GM18519 (cell line): ENCODE measurements around the gene FASLG.

Source experiments
- ATAC-seq: cut with Tn5 transposase; IDR thresholded peaks from one replicate; pipeline ENCODE4 v1.9.1; 2021; ENCODE audit warnings: mild to moderate bottlenecking, moderate library complexity; ENCODE audit not compliant: unreplicated experiment, low FRiP score

The FASLG gene

DNA sequence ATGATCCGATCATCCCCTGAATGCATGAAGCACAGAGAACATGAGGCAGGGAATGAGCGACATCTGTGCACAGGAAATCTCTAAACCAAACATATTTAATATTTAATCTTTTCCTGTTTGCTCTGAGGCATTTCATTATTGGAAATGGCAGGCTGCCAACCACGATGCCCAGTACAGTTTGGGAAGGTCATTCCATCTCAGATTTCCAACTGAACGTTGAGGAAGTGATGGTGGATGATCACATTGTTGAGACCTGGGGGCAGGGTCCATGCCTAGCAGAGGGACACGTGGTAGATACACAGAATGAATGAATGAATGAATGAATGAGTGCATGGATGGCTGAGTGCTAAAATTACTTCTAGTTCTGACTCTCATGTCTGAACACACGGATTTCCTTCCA is 15.9 kb upstream of the FASLG start:
- ATAC-seq, result no peak

GRCh38 chr1:172646653-172647052 is 12.2 kb upstream of the FASLG start:
- ATAC-seq, result no peak

GRCh38 chr1:172647110-172647564 is 11.8 kb upstream of the FASLG start:
- no peak for ATAC-seq

GRCh38 chr1:172647987-172648386 is 10.9 kb upstream of the FASLG start:
- no peak for ATAC-seq

DNA sequence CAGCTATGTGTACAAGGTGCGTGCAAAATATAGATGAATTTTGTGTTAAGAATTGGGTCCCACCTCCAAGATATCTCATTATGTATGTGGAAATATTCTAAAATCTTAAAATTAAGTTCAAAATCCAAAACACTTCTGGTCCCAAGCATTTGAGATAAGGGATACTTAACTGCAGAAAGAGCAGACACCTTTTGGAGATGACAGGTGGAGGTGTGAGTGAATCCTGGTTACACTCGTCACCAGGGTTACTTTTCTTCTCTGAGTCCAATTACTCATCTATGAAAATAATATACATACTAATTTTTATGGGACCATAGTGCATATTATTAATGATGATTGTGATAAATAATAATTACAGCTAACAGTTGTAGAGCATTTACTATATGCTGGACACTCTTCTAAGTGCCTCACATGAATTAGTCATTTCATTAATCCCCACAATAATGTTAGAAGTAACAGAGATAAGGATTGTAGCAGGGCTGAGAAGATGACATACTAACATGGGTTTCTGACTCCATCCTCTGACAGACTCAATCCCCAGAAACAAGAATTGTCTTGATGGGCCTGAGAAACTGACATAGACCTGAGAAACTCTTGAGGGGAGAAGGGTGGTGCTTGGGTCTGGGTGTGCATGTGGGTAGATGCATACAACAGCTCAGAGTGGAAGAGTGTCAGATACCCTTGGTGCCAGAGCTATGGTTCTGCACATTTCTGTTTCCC is 8.3 kb upstream of the FASLG start:
- no peak for ATAC-seq

GRCh38 chr1:172653015-172653709 is 5.7 kb upstream of the FASLG start:
- ATAC-seq, result no peak

GRCh38 chr1:172654535-172654934 is 4.4 kb upstream of the FASLG start:
- no peak for ATAC-seq

- no peak for ATAC-seq
These were observed 2.3 kb upstream of the FASLG start for GRCh38 chr1:172656576-172656975.

DNA sequence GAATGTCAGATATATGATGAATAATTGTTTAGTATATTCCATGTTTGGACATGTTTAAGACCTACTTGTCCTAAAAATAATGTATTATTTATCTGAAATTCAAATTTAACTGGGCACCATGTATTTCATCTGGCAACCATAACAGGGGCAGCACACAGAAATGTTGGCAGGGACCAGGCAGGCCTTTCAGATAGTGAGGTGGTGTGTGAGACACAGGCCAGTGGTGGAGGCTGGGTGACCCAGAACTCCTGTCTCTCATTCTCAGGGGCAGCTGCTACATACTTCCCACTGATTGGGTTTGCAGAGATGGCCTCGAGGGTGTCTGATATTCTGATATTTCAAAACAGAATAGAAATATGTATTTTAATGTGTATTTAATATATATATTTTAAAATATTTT is 1.3 kb upstream of the FASLG start:
- ATAC-seq, result no peak

- ATAC-seq, result no peak
These were observed 2.2 kb downstream of the FASLG start for GRCh38 chr1:172661107-172661506.

DNA sequence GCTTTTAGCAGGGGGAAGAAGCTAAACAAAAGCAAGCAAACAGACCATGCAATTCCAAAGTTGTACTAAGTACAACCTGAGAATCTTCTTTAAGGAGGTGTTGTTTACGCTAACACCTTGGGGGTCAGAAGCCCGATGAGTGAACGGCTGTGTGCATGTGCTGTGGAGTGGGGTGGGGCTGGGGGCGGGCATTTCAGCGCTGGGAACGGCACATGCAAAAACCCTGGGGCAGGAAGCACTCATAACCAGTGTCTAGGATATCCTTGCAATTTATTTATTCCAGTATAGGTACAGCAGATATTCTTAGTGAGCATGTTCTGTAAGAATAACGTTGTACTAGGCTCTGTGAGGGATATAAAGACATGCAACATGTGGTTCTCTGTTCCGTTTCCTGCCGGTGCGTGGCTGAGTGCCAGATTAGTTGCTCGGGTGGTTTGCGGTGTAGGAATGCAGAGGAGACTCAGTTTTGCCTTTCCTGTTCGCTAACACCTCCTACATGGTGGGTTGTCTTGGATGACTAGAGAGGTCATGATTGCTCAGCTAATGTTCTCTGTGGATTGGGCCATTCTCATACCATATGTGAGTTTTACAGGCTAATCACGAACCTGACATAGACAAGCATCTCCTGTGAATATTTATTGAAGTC is 3.7 kb downstream of the FASLG start:
- ATAC-seq, result peak; percentile 88

GRCh38 chr1:172663732-172664131 is 4.8 kb downstream of the FASLG start:
- no peak for ATAC-seq

DNA sequence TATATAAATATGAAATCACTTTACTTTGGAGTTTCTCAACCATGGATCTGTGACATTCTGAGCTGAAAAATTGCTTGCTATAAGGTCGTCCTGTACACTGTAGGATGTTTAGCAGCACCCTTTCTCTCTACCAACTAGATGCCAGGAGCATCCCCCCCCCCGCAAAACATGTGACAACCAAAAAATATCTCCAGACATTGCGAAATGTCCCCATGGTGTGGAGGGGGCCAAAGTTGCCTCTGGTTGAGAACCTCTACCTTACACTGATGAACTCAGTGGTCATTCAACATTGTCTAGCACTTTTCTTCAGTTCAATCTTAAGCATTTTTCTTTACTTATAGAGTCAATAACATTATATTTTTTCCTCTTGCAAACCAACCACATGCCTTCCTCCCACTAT is 9.2 kb downstream of the FASLG start:
- ATAC-seq, result no peak

- ATAC-seq, result no peak
These were observed 10.1 kb downstream of the FASLG start for GRCh38 chr1:172669011-172669410.

DNA sequence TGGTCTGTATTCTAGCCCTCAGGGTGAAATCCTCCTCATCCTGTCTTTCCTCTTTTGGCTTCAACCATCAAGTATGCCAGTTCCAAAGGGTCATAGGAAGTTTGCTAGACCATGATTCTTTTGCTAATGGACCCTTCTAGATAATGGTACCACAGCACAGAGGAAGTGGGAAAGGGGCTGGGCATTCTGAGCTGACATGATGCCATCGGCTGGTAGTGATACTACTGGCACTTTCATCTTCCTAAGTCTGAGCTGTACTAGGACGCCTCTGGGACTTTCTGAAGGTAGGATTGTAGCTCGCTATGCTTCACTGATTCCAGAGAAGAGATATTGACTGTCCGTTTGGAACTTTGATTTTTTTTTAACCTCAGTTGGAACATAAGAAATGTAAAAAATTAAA is 11.4 kb downstream of the FASLG start:
- no peak for ATAC-seq

- ATAC-seq, result peak; percentile 63
These were observed 11.9 kb downstream of the FASLG start for GRCh38 chr1:172670791-172671190.

- ATAC-seq, result no peak
These were observed 12.7 kb downstream of the FASLG start for GRCh38 chr1:172671591-172671990.

GRCh38 chr1:172672720-172673119 is 13.8 kb downstream of the FASLG start:
- no peak for ATAC-seq

GRCh38 chr1:172673761-172674160 is 14.9 kb downstream of the FASLG start:
- ATAC-seq, result no peak

DNA sequence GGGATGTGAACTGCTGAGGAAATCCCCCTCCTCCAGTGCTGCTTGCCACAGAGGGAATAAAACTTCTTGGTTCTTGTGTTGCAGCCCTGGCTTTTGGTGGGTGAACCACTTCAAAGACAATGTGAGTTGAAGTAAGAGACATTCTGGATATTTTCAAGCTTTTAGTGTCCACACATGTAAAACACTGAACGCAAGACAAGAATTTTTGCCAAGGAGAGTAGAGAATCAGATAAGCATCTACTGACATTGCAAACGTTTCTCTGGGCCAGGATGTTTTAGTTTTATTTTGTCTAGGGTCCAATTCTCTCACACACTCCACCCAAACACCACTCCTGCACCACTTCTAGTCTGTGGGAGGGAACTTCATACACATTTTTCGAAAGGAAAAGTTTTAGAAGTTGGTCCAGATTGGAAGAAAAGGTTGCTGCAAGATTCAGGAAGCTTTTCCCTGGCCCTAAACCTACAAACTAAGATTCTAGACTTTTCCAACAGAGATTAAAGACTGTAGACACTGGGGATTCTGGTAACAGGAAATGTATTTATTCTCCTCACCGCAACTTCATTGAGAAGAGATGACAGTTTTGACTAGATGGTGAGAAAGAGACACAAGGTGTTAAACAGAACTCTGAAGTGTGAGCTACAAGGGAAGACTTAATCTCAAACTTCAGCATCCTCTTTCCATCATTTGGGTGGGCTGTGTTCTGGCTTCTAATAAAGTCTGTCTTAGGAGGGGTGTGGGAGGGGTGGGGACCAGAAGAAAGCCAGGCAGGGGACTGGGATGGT is 16.1 kb downstream of the FASLG start:
- no peak for ATAC-seq
